ACC112 (cell line): Measurements from ENCODE around the gene FTO.

Source experiments
- H2AFZ ChIP-seq: fragments of 200-600 bp; sonication (generic); one replicate; pipeline ENCODE4 v1.6.0; 2017; ENCODE audit warnings: antibody characterized with exemption, low read length; ENCODE audit not compliant: unreplicated experiment
- H3K27ac ChIP-seq: fragments of 200-600 bp; sonication (generic); 2 replicates; pipeline ENCODE4 v1.5.1; 2014; ENCODE audit warnings: low read depth, mild to moderate bottlenecking, antibody characterized with exemption, low read length, moderate library complexity
- H3K27me3 ChIP-seq: fragments of 200-600 bp; sonication (generic); 2 replicates; pipeline ENCODE4 v1.6.1; 2014; ENCODE audit warnings: mild to moderate bottlenecking, antibody characterized with exemption, low read length, moderate library complexity, mixed read lengths; ENCODE audit not compliant: insufficient read depth
- H3K36me3 ChIP-seq: fragments of 200-600 bp; sonication (generic); 2 replicates; pipeline ENCODE4 v1.6.1; 2016; ENCODE audit warnings: mild to moderate bottlenecking, antibody characterized with exemption, low read length, moderate library complexity, mixed read lengths; ENCODE audit not compliant: insufficient read depth
- H3K4me1 ChIP-seq: fragments of 200-600 bp; sonication (generic); one replicate; pipeline ENCODE4 v1.6.1; 2016; ENCODE audit warnings: low read length, mixed read lengths; ENCODE audit not compliant: insufficient read depth, unreplicated experiment, control insufficient read depth
- H3K4me3 ChIP-seq: fragments of 200-600 bp; sonication (generic); 2 replicates; pipeline ENCODE4 v1.5.1; 2014; ENCODE audit warnings: mild to moderate bottlenecking, low read depth, low read length
- H3K79me2 ChIP-seq: fragments of 200-600 bp; sonication (generic); one replicate; pipeline ENCODE4 v1.6.0; 2016; ENCODE audit warnings: low read length; ENCODE audit not compliant: control insufficient read depth, unreplicated experiment, insufficient read depth

FTO gene

GRCh38 chr16:54156349-54156748 lies 452.4 kb downstream of the FTO start:
- Histone ChIP-seq H3K27me3 (no peaks in the 10 kb centered on the region), H3K4me1 (no peaks in the 10 kb centered on the region), H3K27ac (no peak overlapping the region), H3K36me3 (no peaks in the 10 kb centered on the region), H2AFZ (no peak overlapping the region), H3K79me2 (no peaks in the 10 kb centered on the region), H3K4me3 (no peak overlapping the region)

- Histone ChIP-seq H3K79me2 (no peaks in the 10 kb centered on the region), H3K27me3 (no peaks in the 10 kb centered on the region), H3K4me3 (no peak overlapping the region), H3K36me3 (no peaks in the 10 kb centered on the region), H3K27ac (no peak overlapping the region), H3K4me1 (no peaks in the 10 kb centered on the region), H2AFZ (no peak overlapping the region)
These were observed 455.0 kb downstream of the FTO start for GRCh38 chr16:54158986-54159385.

- Histone ChIP-seq H3K27ac (no peak overlapping the region), H3K4me3 (no peak overlapping the region), H2AFZ (no peak overlapping the region), H3K79me2 (no peaks in the 10 kb centered on the region), H3K4me1 (no peaks in the 10 kb centered on the region), H3K27me3 (no peaks in the 10 kb centered on the region), H3K36me3 (no peaks in the 10 kb centered on the region)
These were observed 455.6 kb downstream of the FTO start for GRCh38 chr16:54159490-54160080.

DNA sequence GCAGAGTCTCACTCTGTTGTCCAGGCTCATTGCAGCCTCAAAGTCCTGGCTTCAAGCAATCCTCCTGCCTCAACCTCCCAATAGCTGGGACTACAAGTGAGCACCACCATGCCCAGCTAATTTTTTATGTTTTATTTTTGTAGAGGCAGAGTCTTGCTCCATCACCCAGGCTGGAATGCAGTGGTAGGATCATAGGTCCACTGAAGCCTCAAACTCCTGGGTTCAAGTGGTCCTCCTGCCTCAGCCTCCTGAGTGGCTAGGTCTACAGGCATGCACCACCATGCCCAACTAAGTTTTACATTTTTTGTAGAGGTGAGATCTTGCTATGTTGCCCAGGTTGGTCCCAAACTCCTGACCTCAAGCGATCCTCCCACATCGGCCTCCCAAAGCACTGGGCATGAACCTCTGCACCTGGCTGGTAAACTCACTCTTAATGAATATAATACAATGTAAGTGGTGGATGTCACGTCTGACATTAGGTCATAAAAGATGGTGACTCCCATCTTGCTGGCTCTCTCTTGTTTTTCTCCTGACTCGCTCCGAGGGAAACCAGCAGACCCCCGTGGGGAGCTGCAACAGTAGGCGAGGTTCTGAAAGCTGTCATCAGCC lies 456.4 kb downstream of the FTO start:
- no peaks in the 10 kb centered on the region for H3K4me1 ChIP-seq
- no peaks in the 10 kb centered on the region for H3K79me2 ChIP-seq
- no peak overlapping the region for H3K27ac ChIP-seq
- H3K4me3 ChIP-seq = no peak overlapping the region
- no peaks in the 10 kb centered on the region for H3K27me3 ChIP-seq
- H3K36me3 ChIP-seq = no peaks in the 10 kb centered on the region
- no peak overlapping the region for H2AFZ ChIP-seq

- Histone ChIP-seq H3K4me3 (no peak overlapping the region), H3K79me2 (no peaks in the 10 kb centered on the region), H3K36me3 (no peaks in the 10 kb centered on the region), H3K27me3 (no peaks in the 10 kb centered on the region), H3K4me1 (no peaks in the 10 kb centered on the region), H3K27ac (no peak overlapping the region), H2AFZ (no peak overlapping the region)
These were observed 457.3 kb downstream of the FTO start for GRCh38 chr16:54160939-54161897.

- no peaks in the 10 kb centered on the region for H3K4me1 ChIP-seq
These were observed 459.4 kb downstream of the FTO start for GRCh38 chr16:54163197-54163843.

GRCh38 chr16:54164789-54165173 lies 460.8 kb downstream of the FTO start:
- Histone ChIP-seq H3K79me2 (no peaks in the 10 kb centered on the region), H3K36me3 (no peaks in the 10 kb centered on the region), H3K27me3 (no peaks in the 10 kb centered on the region), H2AFZ (no peak overlapping the region), H3K27ac (no peak overlapping the region), H3K4me1 (no peaks in the 10 kb centered on the region), H3K4me3 (no peak overlapping the region)

More at GRCh38 chr16:54163197-54163843, 459.4 kb downstream of the FTO start:
- H3K27ac ChIP-seq = no peak overlapping the region
- H3K79me2 ChIP-seq = no peaks in the 10 kb centered on the region
- no peaks in the 10 kb centered on the region for H3K27me3 ChIP-seq
- no peak overlapping the region for H2AFZ ChIP-seq
- H3K4me3 ChIP-seq = no peak overlapping the region
- no peaks in the 10 kb centered on the region for H3K36me3 ChIP-seq

GRCh38 chr16:54165174-54165911 lies 461.4 kb downstream of the FTO start:
- Histone ChIP-seq H3K27me3 (no peaks in the 10 kb centered on the region), H3K4me3 (no peak overlapping the region), H2AFZ (no peak overlapping the region), H3K4me1 (no peaks in the 10 kb centered on the region), H3K79me2 (no peaks in the 10 kb centered on the region), H3K27ac (no peak overlapping the region), H3K36me3 (no peaks in the 10 kb centered on the region)

- H3K27me3 ChIP-seq = no peaks in the 10 kb centered on the region
- no peaks in the 10 kb centered on the region for H3K4me1 ChIP-seq
- no peak overlapping the region for H3K4me3 ChIP-seq
- no peak overlapping the region for H3K27ac ChIP-seq
- no peaks in the 10 kb centered on the region for H3K36me3 ChIP-seq
- H3K79me2 ChIP-seq = no peaks in the 10 kb centered on the region
- H2AFZ ChIP-seq = no peak overlapping the region
These were observed 462.2 kb downstream of the FTO start for GRCh38 chr16:54165912-54166865.
